GM21529 (cell line): ENCODE results near the gene PIGH.

Source experiments
- ATAC-seq: cut with Tn5 transposase; IDR thresholded peaks from one replicate; pipeline ENCODE4 v1.9.1; 2021; ENCODE audit not compliant: unreplicated experiment

Gene PIGH

DNA sequence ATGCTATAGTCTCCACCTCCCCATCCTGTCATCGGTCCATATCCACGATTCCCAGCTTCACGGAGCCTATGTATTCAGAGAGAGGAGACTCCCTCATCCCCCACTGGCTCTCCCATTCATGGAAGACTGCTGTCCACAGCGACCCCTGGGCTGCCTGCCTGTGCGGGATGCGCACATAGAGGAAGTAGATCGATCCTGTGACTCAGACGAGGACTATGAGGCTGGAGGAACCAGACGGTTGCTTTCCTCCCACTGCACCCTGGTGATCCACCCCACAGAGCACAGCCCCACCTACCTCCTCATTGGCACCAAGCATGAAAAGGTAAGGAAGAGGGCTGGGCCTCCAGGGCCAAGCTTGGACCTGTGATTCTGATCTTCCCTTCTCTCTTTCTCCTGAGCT lies 24.4 kb downstream of the PIGH start:
- no peak for ATAC-seq

DNA sequence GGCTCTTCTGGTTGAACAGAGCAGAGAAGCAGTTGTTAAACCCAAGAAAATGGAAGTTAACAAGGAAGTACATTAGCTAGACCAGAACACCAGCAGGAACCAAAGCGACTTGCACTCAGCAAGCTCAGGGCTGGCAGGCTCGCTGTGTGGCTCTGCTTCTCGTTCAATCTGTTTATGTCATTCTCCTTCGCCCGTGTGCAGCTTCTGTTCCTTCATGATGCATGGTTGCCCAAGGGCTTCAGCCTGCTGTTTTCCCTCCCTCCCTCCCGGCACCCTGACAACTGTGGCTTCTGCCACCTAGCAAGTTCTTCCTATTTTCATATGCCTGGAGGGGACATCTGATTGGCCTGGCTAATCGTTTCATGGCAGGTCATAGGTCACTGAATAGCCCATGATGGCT lies 25.3 kb downstream of the PIGH start:
- ATAC-seq: no peak

DNA sequence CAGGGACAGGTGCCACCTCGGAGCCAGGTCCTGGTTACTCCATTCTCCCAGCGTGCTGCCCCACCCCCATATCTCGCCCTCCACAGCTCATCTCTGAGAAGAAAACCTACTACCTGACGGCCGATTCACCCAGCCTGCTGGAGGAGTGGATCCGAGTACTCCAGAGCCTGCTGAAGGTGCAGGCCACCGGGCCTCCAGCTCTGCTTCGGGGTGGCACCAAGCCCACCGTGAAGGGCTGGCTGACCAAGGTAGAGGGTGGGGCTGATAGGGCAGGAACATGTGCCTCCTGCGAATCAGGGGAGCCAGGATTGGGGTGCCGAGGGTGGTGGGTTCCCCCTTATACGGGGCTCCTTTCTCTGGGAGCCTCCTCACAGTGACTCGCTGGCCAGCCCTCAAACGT lies 25.9 kb downstream of the PIGH start:
- ATAC-seq: no peak

DNA sequence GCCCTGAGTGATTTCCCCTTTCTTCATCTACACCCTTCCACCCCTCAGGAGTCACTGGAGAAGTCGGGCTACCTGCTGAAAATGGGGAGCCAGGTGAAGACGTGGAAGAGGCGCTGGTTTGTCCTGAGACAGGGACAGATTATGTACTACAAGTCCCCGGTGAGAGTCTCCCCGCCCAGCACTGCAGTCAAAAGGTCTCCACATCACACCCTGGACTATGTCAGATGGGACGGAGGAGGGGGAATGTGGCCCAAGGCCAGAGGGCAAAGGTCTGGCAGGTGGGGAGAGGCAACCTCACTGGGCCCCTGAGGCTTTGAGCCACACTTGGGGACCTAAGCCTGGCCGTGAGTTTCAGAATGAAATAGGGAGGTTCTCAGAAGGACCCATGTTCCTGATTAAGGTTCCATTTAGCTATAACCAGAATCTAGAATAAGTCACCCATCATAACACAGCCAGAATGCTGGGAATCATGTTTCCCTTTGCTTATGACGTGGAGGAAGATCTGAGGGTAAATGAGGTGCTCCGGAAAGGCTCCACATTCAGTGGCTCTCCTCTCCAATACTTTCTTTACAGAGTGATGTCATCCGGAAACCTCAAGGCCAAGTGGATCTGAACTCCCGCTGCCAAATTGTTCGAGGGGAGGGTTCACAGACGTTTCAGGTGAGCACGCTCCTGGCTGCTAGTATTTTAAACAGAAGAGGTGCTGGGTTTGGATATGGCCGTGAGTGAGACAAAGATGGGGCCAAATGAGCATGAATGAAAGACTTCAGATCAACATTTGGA lies 26.6 kb downstream of the PIGH start:
- no peak for ATAC-seq

DNA sequence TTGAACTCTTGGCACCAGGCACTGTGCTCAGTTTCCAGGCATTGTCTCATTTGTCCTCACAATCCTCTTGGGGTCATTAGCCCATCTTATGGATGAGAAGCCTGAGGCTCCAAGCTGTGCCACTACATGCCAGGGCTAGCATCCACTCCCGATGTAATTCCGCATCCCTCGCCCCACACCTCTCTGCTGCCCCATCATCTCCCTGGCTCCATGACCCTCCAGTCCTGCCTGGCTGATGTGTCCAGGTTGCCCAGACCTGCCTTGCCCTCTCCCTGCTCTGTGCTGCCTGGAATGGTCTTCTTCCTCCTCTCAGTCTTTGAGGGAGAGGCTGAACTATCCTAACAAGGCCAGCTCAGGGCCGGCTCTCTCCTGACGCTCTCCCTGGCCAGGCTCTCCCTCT lies 27.5 kb downstream of the PIGH start:
- ATAC-seq: no peak

DNA sequence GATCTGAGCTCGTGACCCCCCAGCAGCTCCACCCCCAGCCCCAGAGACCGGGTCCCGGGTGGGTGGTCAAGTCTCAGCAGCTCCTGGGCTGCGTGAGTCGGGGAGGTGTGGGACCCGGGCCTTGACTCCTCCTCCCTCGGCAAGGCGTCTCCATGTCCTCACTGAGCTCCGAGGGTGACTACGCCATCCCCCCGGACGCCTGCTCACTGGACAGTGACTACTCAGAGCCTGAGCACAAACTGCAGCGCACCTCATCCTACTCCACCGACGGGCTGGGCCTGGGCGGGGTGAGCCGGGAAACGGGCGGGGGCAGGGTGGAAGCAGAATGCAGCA lies 28.1 kb downstream of the PIGH start:
- ATAC-seq: no peak

DNA sequence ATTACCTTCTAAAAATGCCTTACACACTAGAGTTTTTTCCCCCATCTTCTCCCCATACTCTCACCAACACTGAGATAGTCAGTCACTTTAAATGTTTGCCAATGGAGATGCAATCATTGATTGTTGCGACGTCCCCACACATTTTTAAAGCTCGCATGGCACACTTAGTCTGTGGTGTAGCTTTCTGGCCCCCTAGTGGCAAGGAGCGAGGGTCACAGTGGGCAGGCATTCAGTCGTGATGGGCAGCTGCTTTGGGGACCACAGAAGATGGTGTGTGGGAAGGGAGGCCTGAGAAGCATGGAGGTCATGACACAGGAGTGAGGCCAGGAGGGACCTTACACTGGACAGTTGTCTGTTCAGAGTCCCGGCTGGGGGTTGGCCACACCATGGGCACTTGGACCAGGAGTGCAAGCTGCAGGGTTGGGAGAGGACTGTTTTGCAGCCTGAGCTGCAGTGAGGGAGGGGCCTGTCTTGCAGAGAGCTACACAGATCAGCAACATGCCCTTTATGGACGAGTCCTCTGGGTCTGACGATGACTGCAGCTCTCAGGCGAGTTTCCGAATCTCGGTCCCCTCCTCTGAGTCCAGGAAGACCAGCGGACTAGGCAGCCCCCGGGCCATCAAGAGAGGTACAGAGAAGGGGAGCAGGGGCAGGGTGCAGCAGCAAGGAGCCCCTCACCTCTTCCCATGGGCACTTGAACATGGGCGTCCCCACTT lies 28.6 kb downstream of the PIGH start:
- no peak for ATAC-seq

DNA sequence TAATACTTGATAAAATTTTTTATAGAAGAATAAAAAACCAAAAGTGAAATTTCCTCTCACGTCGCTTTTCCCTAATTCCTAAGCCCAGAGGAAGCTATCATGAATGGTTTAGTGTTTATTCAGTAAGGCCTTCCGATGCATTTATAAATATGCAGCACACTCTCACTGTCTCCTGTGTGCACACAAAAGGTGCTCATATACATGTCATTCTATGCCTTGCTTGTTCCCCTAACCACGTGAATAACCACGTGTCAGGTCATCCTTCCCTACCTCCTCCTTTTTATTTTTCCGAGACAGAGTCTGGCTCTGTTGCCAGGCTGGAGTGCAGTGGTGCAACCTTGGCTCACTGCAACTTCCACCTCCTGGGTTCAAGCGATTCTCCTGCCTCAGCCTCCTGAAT lies 29.6 kb downstream of the PIGH start:
- ATAC-seq: no peak

DNA sequence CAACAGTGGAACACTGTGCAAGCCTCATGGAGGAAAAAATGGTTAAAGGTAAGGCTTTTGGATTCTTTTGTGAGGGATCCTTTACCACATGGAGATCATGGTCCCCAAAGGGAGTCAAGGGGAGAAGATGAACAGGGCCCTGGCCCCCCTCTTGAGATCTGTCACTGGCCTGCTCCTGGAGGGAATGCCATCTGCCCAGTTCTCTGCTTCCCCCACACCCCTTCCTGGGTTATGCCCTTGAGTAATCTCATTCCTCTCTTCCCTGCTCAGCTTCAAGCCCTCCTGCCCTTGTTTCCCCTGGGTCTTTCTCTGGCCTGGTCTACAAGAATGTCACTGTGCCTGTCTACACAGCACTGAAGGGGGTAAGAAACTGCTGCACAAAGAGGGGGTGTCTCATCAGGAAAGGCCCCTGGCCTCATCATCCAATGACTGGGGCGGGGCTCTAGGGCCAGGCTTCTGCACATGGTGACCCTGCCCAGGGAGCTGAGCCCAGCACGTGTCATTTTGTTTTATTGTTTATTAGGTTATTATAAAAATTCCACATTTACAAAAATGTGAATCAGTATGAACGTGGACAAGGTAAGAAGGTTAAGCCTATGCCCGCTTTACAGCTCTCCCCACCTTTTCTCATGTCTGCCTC lies 30.3 kb downstream of the PIGH start:
- no peak for ATAC-seq

DNA sequence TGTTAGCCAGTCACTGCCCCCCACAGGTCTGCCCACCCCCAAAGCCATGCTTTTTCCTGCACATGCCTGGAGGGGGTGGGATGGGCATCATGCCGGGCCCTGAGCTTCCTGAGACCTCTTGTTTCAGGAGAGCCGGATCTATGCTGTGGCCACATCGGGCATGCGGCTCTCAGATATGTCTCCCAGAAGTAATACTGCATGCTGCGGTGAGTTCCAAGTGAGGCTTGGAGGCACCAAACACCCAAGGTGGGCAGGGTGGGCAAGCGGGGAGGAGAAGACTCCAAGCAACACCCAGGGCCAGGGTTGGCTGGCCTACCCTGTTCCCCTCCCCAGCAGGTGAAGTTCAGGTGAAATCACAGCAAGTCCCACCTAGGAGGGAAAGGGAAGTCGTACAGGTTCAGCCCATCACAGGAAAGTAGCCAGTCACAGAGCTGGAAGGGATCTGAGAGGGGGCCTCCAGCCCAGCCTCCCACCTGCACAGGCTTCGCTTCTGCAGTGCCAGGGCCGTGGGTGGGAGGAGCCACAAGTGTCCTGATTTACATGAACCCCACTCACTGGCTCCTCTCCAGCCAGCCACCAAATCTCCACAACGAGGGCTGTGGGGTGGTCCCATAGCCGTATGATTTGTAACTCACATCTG lies 30.9 kb downstream of the PIGH start:
- ATAC-seq: no peak

DNA sequence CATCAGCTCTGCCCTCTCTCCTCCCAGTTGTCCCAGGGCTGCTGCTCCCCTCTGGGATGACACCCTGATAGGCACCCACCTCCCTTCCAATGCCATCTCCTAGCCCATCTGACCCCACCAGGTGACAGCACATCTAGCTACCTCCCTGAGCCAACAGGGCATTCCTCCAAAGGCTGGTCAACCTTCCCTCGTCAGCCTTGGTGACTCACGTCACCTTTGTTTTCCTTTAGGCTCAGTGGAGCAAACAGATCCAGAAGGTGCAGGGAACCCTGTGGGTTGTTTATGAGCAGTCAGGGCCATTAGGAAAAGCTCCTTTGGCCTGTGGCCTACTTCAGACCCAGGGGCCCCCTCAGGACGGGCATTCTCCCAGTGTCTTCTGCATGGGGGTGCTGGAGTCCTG lies 32.4 kb downstream of the PIGH start:
- no peak for ATAC-seq

DNA sequence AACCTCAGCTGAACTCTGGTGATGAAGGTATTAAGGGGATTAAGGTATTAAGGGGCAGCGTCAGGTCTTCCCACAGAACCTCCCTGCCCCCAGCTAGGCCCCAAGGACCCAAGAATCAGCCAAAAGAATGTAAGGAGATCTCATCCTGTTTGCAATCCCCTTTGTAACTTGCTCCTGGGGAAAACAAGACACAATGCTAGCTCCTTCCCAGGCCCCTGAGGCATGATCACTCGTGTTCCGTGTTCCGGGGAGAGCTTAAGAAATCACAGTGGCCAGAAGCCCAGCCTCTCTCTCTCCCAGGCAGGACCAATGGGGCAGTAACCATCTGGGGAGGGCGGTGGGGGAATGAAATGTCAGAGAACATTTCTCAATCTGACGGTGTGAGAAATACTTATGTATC lies 33.2 kb downstream of the PIGH start:
- no peak for ATAC-seq

DNA sequence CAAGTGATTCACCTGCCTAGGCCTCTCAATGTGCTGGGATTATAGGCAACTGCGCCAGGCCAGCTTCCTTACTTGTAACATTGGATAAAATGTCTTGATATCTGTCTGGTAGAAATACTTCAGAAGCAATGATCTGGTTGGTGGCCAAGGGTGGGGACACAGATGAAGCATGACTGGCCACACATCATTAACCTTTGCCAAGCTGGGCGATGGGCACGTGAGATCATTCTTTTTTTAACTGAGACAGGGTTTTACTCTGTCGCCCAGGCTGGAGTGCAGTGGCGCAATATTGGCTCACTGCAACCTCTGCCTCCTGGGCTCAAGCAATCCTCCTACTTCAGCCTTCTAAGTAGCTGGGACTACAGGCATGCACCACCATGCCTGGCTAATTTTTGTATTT lies 35.8 kb downstream of the PIGH start:
- no peak for ATAC-seq

DNA sequence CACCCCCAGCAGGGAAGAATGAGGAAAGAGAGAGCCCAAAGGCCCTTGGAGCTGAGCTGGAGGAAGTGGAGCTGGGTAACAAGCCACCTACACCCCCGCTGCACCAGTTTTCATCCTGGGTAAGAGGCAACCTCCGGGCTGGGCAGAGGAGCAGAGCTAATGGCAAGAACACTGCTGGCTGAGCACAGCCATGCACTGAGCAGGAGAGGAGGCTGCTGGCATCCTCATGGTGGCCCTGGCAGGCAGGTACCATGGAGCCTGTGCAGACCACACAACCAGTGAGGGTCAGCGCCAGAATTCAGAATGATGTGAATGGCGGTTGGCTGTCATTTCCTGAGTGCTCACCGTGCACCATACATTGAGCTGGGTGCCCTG lies 37.3 kb downstream of the PIGH start:
- no peak for ATAC-seq

DNA sequence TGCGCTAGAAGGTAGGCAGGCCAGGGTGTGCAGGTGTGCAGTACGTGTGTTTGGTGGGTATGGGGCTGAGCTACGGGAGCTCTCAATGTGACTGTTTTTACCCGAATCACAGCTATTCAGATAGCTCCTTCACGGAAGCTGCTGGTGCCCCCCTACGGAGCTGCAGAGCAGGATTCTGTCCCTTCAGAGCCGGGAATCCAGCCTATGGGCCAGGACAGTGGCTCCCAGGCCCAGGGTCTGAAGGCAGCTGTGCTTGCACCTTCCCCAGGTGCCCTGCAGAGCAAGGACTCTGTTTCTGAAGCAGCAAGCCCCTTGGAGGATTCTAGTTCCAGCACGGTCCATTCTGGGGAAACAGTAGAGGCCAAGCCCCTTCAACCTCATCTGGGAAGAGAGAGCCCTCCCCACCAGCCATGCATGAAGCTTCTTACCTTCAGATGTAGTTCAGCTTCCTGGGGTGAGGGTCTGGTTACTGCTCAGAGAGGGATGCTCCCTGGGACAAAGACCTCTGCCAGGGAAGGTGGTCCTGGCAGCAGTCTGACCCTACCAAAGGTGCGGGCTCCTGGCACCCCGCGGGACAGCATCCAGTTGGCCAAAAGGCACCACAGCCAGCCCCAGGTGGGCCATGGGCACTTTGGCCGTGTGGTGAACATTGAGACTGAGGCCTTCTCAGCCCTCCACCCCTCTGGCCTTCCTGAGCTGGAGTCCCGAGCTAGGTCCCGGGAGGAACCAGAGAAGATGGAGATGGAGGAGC lies 37.9 kb downstream of the PIGH start:
- ATAC-seq: no peak

DNA sequence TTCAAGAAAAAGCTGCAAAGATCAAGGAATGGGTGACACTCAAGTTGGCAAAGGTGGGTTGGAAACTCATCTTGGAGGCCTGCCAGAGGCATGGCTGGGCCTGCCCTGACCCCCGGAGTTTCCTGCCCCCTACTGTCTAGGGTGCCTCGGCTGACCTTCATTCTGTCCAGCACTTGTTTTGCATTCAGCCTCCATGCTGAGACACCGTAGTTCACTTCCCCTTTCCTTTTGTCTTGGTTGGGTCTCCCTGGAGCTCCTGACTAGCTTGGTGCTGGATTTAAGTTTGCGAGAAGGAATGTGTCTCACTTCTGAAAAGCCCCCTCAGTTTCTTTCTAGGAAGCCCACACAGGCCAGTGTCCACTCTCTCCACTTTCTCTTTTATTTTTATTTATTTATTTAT lies 40.4 kb downstream of the PIGH start:
- no peak for ATAC-seq

DNA sequence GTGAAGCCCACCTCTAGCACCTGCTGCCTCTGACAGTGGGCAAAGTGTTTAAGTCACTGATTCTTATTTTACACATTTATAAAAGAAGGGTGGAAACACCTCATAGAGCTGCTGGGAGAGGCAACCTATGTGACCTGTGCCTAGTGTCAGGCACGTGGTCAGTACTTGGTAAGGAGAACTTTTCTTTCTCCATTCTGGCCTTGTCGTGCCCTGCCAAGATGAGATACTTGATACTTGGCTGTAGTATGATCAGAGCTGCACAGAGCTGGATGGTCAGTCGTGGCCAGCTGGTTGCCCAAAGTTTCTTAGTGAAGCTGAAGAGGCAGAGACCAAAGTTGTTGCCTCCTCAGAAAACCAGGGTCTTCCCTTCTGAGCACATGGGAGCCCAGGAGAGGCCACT lies 42.4 kb downstream of the PIGH start:
- ATAC-seq: no peak

DNA sequence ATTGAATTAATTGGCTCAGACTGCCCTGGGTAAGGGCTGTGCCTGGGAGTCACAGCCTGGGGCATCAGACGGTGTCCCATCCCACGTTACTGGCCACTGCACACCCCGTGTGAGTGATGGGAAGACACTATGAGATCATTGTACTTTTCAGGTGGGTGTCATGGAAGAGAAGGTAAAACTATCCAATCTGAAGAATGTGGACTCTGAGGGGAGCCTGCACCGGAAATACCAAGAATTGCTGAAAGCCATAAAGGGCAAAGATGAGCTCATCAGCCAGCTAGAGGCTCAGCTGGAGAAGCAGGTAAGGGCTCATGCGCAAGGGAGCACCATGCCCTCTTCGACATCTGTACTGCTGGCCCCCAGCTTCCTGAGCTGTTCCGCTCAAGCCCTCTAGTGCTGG lies 43.0 kb downstream of the PIGH start:
- ATAC-seq: no peak

DNA sequence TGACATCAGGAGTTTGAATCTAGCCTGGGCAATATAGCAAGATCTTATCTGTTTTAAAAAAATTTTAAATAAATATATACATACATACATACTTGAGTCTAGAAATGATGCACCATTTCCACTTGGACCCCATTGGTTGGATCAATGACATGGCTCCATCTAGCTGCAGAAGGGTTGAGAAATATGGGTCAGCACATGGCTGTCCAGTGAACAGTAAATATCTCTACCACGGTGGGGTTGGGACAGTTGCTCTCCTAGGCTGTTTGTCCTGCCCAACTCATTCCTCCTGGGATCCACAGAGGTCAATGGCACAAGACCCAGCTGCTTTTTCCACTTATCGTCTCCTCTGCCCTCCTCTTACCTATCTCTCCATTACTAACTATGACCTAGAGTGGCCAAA lies 43.4 kb downstream of the PIGH start:
- no peak for ATAC-seq

DNA sequence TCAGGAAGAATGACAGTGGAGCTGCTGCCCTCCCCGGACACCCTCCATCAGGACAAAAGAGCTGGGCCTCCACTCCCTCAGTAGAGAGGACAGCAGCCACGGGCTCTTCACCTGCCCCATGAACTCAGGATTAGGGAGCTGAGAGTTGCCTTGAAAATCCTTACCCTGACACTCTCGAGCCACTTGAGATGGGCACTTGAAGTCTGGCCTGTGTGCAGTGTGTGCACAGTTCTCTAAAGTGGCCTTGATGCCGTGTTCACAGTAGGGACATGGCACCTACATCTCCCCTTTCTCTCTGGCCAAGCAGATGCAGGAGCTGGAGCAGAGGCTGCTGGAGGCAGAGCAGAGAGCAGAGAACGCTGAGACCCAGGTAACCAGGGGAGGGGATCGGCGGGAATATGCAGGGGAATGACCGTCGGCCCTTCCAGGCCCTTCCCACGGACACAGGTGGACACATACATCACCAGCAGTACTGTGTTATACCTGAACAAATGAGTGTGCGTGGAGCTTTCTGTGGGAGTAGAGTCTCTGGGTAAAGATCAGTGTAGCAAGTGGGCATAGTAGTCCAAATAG lies 44.5 kb downstream of the PIGH start:
- no peak for ATAC-seq

DNA sequence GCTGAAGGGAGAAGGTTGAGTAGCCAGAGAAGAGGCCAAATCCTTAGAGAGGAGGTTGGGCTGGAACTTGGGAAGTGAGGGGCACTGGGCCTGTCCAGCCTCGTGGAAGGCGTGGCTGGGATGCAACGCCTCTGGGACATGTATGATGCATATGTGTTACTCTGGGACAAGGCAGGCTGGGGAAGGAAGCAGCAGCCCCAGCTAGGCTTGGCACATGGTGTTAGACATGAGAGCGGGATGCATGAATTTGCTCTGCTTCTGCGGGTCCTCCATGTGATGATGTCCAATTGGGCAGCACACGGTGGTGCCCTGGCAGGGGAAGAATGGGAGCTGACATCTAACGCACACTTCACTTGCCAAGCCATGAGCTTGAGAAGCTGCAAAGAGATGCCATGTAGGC lies 45.7 kb downstream of the PIGH start:
- ATAC-seq: no peak
